K562 (cell line): Measurements from ENCODE around the gene TRAPPC2L.

Experiments used
- CREM ChIP-seq: IDR thresholded peaks from 2 replicates; pipeline ENCODE4 v1.6.1; 2014; ENCODE audit warnings: antibody characterized with exemption, low read depth
- HDAC1 ChIP-seq, 2 experiments: fragments of 450-650 bp; IDR thresholded peaks; 2 replicates each; pipeline ENCODE4 v1.6.1; 2016 to 2017; ENCODE audit warnings: inconsistent platforms in 1 of 2, mild to moderate bottlenecking in 1 of 2, moderate library complexity in 1 of 2
- HEY1 ChIP-seq: fragments of 250-450 bp; sonication (Bioruptor Pico); IDR thresholded peaks from 2 replicates; pipeline ENCODE4 v1.5.0; 2020; ENCODE audit warnings: mild to moderate bottlenecking, moderate library complexity, borderline replicate concordance
- JUND ChIP-seq, 2 experiments: IDR thresholded peaks; 2 replicates in 1 of 2; 3 replicates in 1 of 2; pipeline ENCODE4 v1.6.1; 2011; ENCODE audit warnings: borderline replicate concordance in 2 of 2, low read depth in 2 of 2, low read length in 2 of 2, improper control_type of control experiment in 1 of 2, missing biosample characterization in 1 of 2, missing genetic modification characterization in 1 of 2, missing genetic modification reagents in 1 of 2
- KDM5B ChIP-seq: fragments of 200-600 bp; sonication (generic); IDR thresholded peaks from 2 replicates; pipeline ENCODE4 v1.6.1; 2012; ENCODE audit warnings: low read depth, mild to moderate bottlenecking, moderate library complexity, low read length, control low read depth, inconsistent platforms; ENCODE audit not compliant: insufficient replicate concordance
- L3MBTL2 ChIP-seq: fragments of 450-650 bp; IDR thresholded peaks from 2 replicates; pipeline ENCODE4 v1.6.1; 2016; ENCODE audit warnings: mild to moderate bottlenecking, moderate library complexity
- PML ChIP-seq: IDR thresholded peaks from 2 replicates; pipeline ENCODE4 v1.6.1; 2012; ENCODE audit warnings: low read length, inconsistent platforms
- SREBF2 ChIP-seq: sonication (generic); formaldehyde crosslinking; IDR thresholded peaks from 2 replicates; pipeline ENCODE4 v1.4.0; 2020; ENCODE audit warnings: mild to moderate bottlenecking, missing genetic modification reagents
- ZNF140 ChIP-seq: fragments of 250-450 bp; sonication (Bioruptor Pico); IDR thresholded peaks from 2 replicates; pipeline ENCODE4 v1.8.0; 2021; ENCODE audit warnings: moderate library complexity, mild to moderate bottlenecking, inconsistent platforms
- ZNF740 ChIP-seq, 3 experiments: fragments of 200-800 bp in 1 of 3; sonication (Bioruptor generic) in 1 of 3; sonication (generic) in 1 of 3; formaldehyde crosslinking in 1 of 3; IDR thresholded peaks; 2 replicates each; pipeline versions ENCODE4 v1.6.1 to v1.8.0; 2016 to 2022; ENCODE audit warnings: mild to moderate bottlenecking in 2 of 3, missing compliant biosample characterization in 2 of 3, missing genetic modification characterization in 2 of 3, missing genetic modification reagents in 1 of 3

GRCh38 chr16:88906535-88907105 lies 49.7 kb downstream of the TRAPPC2L start:
- TF ChIP-seq KDM5B (no peak), L3MBTL2 (no peak), JUND (IDR thresholded peaks at IDR 0.05; ENCODE audit: borderline replicate concordance, low read depth, low read length) (no peak), JUND (tag; IDR thresholded peaks at IDR 0.05; ENCODE audit: borderline replicate concordance, low read depth, low read length) (no peak), ZNF740 (CRISPR knock-in tag; IDR thresholded peaks at IDR 0.05) (no peak), ZNF740 (tag; IDR thresholded peaks at IDR 0.05) (no peak), HEY1 (CRISPR knock-in tag) (no peak), ZNF140 (CRISPR knock-in tag) (no peak), PML (no peak), SREBF2 (CRISPR knock-in tag) (no peak), HDAC1 (IDR thresholded peaks at IDR 0.05) (no peak), CREM (no peak)
